Daoy (cell line): ENCODE measurements around the gene DOCK4. TPM values are rescaled to one million over a fixed set of nuclear protein-coding genes. Genes with fewer than 3 reads are reported as not detected.
"Not testable (repeated sequence)": the region's sequence is repeated elsewhere in the genome, so short reads cannot be mapped to it uniquely, and the experiment has no call there.

Experiments
- DNase-seq: peaks from one replicate; pipeline ENCODE4 v3.0.0-alpha.2; 2015; ENCODE audit warnings: low read depth
- total RNA-seq: library from RNA; depleted of rRNA; stranded (reverse); fragments of >200 nt; shearing (Covaris generic); gene quantifications from 2 replicates; pipeline ENCODE4 v1.2.3, GENCODE V29; 2014

Gene DOCK4
- total RNA-seq, 1 experiment from 2014 or later = 17.2 TPM

- DNase-seq = no peak
Observed at GRCh38 chr7:112136271-112137008, 69.8 kb downstream of the DOCK4 start.

DNA sequence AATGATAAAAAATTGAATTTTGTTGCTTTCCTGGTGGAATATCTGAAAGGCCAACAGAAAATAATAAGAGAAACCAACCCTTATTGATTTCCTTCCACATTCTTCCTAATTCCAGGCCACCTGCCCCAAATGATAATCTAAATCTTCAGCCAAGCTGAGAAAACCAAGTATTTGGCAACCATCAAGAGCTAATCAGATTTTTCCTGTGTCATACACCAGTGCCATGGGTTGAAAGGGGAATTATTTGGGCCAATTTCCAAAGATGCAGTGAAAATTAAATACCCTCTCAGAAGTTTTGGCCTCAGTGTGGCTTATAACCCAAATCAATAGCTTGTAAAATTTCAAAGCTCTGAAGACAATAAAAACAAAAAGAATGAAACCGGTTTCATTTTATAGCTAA, 70.4 kb downstream of the DOCK4 start:
- no peak for DNase-seq

- no peak for DNase-seq
Observed at GRCh38 chr7:112134039-112134438, 72.2 kb downstream of the DOCK4 start.

DNA sequence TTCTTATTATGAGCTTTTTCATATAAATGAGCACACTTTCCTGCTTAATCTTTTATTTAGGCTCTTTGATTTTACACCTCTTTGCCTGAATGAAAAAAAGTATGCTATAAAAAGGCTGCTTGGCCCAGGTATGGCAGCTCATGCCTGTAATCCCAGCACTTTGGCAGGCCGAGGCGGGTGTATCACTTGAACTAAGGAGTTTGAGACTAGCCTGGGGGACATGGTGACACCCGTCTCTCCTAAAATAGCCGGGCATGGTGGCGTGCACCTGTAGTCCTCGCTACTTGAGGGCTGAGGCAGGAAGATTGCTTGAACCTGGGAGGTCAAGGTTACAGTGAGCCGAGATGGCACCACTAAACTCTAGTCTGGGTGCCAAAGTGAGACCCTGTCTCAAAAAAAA, 72.9 kb downstream of the DOCK4 start:
- no peak for DNase-seq

DNA sequence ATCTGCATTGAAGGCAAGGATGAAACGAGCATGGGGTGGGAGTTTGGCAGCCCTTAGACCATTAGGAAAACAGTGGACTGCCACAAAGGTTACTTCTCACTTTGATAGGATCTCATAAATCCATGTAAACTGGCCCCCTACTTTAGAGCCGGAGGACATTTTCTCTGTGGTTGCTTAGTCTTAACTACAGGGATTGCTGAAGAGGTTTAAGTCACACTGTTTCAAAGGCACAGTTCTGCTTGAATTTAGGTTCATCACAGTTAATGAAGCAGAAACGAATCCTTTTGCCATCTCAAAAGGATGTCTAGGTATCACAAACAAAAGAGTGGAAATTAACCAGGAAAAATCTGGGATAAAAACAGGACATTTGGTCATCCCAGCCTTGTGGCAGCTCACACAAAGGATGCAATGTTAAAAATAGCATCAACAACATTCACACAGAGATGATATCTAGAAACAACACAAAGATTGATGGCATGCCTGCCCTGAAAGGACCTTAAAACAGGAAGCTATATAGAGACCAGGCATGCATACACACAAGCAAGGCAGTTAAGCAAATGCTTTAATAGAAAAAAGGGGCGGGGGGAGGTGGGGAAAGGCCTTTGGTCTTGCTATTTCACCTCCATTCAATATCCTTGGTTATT, 74.0 kb downstream of the DOCK4 start:
- DNase-seq = no peak

- DNase-seq = no peak
Observed at GRCh38 chr7:112130729-112131410, 75.3 kb downstream of the DOCK4 start.

GRCh38 chr7:112129655-112130323, 76.4 kb downstream of the DOCK4 start:
- DNase-seq = no peak

DNA sequence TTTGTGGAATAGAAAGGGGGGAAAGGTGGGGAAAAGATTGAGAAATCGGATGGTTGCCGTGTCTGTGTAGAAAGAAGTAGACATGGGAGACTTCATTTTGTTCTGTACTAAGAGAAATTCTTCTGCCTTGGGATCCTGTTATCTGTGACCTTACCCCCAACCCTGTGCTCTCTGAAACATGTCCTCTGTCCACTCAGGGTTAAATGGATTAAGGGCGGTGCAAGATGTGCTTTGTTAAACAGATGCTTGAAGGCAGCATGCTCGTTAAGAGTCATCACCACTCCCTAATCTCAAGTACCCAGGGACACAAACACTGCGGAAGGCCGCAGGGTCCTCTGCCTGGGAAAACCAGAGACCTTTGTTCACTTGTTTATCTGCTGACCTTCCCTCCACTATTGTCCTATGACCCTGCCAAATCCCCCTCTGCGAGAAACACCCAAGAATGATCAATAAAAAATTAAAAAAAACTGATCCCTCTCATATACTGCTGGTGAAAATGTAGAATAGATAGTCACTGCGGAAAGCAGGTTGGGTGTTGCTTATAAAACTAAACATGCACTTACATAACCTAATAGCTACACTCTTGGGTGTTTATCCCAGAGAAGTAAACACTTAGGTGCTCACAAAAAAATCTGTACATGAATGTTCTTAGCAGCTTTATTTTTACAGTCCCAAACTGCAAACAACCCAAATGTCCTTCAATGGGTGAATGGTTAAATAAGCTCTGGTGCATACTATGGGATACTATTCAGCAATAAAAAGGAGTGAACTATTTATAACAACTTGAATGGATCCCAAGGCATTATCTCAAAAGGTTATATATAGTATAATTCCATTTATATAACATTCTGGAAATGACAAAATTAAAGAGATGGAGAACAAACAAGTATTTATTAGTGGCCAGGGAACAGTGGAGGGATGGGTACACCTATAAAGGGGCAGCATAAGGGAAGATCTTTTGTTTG, 77.5 kb downstream of the DOCK4 start:
- DNase-seq = not testable (repeated sequence)

DNA sequence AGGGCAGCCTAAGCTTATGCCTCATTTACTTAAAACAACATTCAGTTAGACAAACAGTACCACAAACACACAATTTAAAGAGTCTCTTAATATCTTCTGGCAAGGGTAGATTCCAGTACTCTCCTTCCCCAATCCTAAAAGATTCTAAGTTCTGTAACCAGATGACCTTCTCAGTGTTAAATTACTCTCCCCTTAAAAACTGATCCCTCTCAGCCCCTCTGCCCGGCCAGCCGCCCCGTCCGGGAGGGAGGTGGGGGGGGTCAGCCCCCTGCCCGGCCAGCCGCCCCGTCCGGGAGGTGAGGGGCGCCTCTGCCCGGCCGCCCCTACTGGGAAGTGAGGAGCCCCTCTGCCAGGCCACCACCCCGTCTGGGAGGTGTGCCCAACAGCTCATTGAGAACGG, 78.2 kb downstream of the DOCK4 start:
- DNase-seq = not testable (repeated sequence)

- no peak for DNase-seq
Observed at GRCh38 chr7:112125250-112125649, 80.9 kb downstream of the DOCK4 start.

- DNase-seq = no peak
Observed at GRCh38 chr7:112124061-112124766, 82.0 kb downstream of the DOCK4 start.

DNA sequence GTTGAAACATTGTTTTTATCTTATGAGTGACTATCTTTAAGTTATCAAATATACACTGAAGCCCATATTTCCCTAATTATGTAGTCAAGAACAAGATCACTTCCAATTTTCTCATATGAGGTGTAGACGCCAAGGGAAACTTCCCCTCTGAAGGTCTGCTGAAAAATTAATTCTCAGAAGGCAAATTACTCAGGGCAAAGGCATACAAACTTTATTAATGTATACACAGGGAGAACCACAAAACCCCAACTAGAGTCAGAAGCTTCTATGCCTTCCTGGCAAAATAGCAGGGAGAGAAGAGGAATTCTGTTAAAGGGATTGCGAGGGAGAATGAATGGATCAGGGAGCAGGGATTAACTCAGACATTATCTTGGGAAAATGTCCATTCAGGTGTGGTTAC, 83.4 kb downstream of the DOCK4 start:
- no peak for DNase-seq

GRCh38 chr7:112122144-112122543, 84.1 kb downstream of the DOCK4 start:
- DNase-seq = no peak

GRCh38 chr7:112121318-112121717, 84.9 kb downstream of the DOCK4 start:
- DNase-seq = no peak

DNA sequence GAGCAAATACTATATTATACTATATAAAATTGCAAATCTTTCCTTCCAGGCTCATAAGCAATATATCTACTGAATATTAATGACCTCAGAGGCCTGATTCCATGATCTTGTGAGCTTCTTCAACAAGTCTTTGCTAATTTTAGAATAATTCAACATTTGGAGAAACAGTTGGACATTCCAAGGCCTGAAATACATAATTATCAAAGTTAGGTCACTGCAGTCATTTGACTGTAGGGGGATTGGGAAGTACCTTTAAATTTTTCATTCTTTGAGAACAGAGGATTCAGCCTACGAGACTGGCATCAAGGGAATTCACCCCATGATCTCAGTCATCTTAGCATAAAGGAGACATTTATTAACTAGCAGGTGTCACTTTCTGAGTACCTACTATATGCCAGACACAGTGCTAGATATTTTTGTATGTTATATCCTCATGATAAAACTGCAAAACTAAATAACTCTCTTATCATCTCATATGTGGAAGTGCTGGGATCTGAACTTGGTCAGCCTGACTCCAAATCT, 85.4 kb downstream of the DOCK4 start:
- DNase-seq = no peak

DNA sequence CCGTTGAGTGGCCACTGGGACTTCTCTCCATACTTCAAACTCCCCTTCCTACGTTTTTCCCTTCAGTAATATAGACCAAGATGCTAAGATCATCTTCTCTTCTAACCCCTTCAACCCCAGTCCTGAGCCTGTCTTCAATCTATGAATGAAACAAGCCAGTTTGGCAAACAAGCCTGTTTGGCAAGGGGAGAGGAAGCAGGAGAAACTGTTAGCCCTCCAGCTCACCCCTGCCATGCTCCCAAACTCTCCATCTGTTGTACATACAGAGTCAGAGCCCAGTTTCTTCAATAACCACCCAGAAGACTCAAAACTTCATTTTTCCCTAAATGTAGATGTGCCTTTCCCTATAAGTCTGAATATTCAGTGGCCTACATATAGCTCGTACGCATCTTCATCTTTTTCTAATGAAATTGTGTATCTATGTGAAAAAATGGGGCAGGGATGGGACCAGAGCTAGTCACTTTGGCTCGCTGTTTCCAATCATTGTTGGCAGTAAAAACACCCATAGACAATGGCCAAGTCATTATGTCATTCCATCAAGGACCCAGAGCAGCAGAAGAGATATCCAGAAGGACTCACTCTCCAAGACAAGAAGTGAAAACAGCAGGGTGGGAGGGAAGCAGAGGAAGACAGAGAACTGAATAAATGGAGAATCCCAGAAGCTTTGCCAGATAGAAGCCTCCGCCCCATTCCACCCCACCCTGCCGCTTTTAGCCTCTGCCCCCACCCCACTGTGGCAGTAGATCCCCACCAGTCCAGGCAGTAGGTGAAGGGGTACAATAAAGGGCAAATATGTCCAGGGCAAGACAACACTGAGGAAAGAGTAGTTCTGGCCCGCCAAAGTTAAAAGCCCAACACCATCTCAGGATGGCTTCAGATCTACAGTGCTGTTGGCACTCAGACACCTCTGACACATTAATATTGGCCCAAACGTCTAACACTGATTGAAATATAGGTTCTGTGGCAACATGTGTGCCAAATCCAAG, 87.3 kb downstream of the DOCK4 start:
- DNase-seq = no peak

- no peak for DNase-seq
Observed at GRCh38 chr7:112116894-112117293, 89.3 kb downstream of the DOCK4 start.

- no peak for DNase-seq
Observed at GRCh38 chr7:112116358-112116757, 89.8 kb downstream of the DOCK4 start.

DNA sequence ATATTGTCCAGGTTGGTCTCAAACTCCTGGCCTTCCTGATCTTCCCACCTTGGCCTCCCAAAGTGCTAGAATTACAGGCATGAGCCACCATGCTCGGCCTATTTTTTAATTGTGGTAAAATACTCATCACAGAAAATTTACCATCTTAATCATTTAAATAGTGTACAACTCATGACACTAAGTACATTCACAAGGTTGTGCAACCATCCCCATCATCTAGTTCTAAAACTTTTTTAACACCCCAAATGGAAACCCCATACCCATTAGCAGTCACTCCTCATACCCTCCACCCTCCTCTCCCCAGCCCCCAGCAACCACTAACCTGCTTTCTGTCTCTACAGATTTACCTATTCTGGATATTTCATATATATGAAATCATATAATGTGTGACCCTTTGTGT, 90.3 kb downstream of the DOCK4 start:
- no peak for DNase-seq
